Mesothelial cell of epicardium (in vitro differentiated cells): ENCODE measurements around the gene ANK3. TPM values are rescaled to one million over a fixed set of nuclear protein-coding genes. Genes with fewer than 3 reads are reported as not detected.

Experiments used
- DNase-seq, 2 experiments: peaks; one replicate each; pipeline ENCODE4 v3.0.0; 2021; ENCODE audit warnings: low spot score in 2 of 2; ENCODE audit not compliant: unreplicated experiment in 2 of 2
- H3K27ac Mint-ChIP-seq: 2 replicates; pipeline ENCODE4 v1.8.0; 2021; ENCODE audit warnings: mixed read lengths
- H3K27me3 Mint-ChIP-seq: 2 replicates; pipeline ENCODE4 v1.8.0; 2021; ENCODE audit warnings: low read depth, mixed read lengths
- H3K36me3 Mint-ChIP-seq: 2 replicates; pipeline ENCODE4 v1.8.0; 2021; ENCODE audit warnings: mixed read lengths
- H3K4me1 Mint-ChIP-seq: 2 replicates; pipeline ENCODE4 v1.8.0; 2021; ENCODE audit warnings: mixed read lengths
- H3K4me3 Mint-ChIP-seq: 2 replicates; pipeline ENCODE4 v1.8.0; 2021; ENCODE audit warnings: mild to moderate bottlenecking, moderate library complexity, mixed read lengths
- H3K9me3 Mint-ChIP-seq: 2 replicates; pipeline ENCODE4 v1.8.0; 2021; ENCODE audit warnings: mixed read lengths
- CTCF ChIP-seq: fragments of 200-600 bp; sonication (generic); IDR thresholded peaks from one replicate; pipeline ENCODE4 v1.5.0; 2021; ENCODE audit warnings: antibody characterized with exemption; ENCODE audit not compliant: unreplicated experiment
- total RNA-seq: library from RNA; stranded (reverse); gene quantifications from 3 replicates; pipeline ENCODE4 v1.2.1, GENCODE V29; 2021

The ANK3 gene
- total RNA-seq, 1 donor from 2014 or later: 242 TPM

GRCh38 chr10:60387531-60387930 lies 2.1 kb downstream of the ANK3 start:
- no peak for TF ChIP-seq CTCF
- Mint-ChIP-seq H3K27me3 (no peaks in the 10 kb centered on the region), H3K27ac (peak overlapping the region; percentile 65), H3K9me3 (no peaks in the 10 kb centered on the region), H3K36me3 (no peaks in the 10 kb centered on the region), H3K4me1 (peaks cover 48% of the 10 kb centered on the region), H3K4me3 (no peak overlapping the region)
- DNase-seq: no peak

DNA sequence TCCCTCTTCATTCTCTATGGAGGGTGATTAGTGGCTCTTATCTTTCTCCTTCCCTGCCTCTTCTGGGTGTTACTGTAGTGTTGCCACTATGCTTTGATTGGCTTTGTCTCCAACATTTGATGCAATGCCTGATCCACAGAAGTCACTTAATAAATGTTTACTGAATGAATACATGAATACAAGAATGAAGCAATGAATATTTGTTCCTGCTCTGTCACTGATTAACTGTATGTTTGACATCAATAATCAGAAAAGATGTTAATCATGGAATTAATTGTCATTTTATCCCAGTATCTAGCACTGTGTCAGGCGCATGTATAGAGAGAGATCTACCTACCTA lies 4.3 kb downstream of the ANK3 start:
- no peak for TF ChIP-seq CTCF
- H3K27ac Mint-ChIP-seq: peak overlapping the region; percentile 3
- DNase-seq: no peak
- no peaks in the 10 kb centered on the region for H3K27me3 Mint-ChIP-seq
- no peaks in the 10 kb centered on the region for H3K9me3 Mint-ChIP-seq
- H3K4me3 Mint-ChIP-seq: no peak overlapping the region
- H3K36me3 Mint-ChIP-seq: no peaks in the 10 kb centered on the region
- H3K4me1 Mint-ChIP-seq: peaks cover 41% of the 10 kb centered on the region

GRCh38 chr10:60384708-60385398 lies 4.8 kb downstream of the ANK3 start:
- no peak for TF ChIP-seq CTCF
- no peak for DNase-seq
- peak overlapping the region; percentile 3 for H3K27ac Mint-ChIP-seq

GRCh38 chr10:60384011-60384410 lies 5.7 kb downstream of the ANK3 start:
- Mint-ChIP-seq H3K4me3 (no peak overlapping the region), H3K9me3 (peaks cover 6% of the 10 kb centered on the region), H3K27ac (no peak overlapping the region), H3K4me1 (peaks cover 27% of the 10 kb centered on the region), H3K27me3 (no peaks in the 10 kb centered on the region), H3K36me3 (peaks cover 6% of the 10 kb centered on the region)
- no peak for TF ChIP-seq CTCF
- no peak for DNase-seq

More at GRCh38 chr10:60384708-60385398, 4.8 kb downstream of the ANK3 start:
- no peaks in the 10 kb centered on the region for H3K36me3 Mint-ChIP-seq
- H3K9me3 Mint-ChIP-seq: no peaks in the 10 kb centered on the region
- no peaks in the 10 kb centered on the region for H3K27me3 Mint-ChIP-seq
- H3K4me1 Mint-ChIP-seq: peaks cover 36% of the 10 kb centered on the region
- no peak overlapping the region for H3K4me3 Mint-ChIP-seq

- no peak for TF ChIP-seq CTCF
- peaks cover 8% of the 10 kb centered on the region for H3K36me3 Mint-ChIP-seq
- H3K4me1 Mint-ChIP-seq: peaks cover 18% of the 10 kb centered on the region
- H3K9me3 Mint-ChIP-seq: peaks cover 14% of the 10 kb centered on the region
- DNase-seq: no peak
- H3K27me3 Mint-ChIP-seq: no peaks in the 10 kb centered on the region
- H3K27ac Mint-ChIP-seq: no peak overlapping the region
- H3K4me3 Mint-ChIP-seq: no peak overlapping the region
Observed at GRCh38 chr10:60382946-60383681, 6.6 kb downstream of the ANK3 start.
